Trophoblast cell (in vitro differentiated cells and primary cell): ENCODE measurements around the gene LKAAEAR1.

Source experiments
- DNase-seq, 2 donors: peaks; one replicate each; pipeline ENCODE4 v3.0.0-alpha.2; 2016
- H2AFZ ChIP-seq: 2 replicates; pipeline ENCODE4 v1.6.1; 2013; ENCODE audit warnings: low read length, moderate library complexity, mild to moderate bottlenecking; ENCODE audit not compliant: insufficient read depth, poor library complexity
- H2AK5ac ChIP-seq: 2 replicates; pipeline ENCODE4 v1.6.1; 2013; ENCODE audit warnings: mild to moderate bottlenecking, low read length
- H2BK120ac ChIP-seq: 2 replicates; pipeline ENCODE4 v1.6.1; 2013; ENCODE audit warnings: low read length, mild to moderate bottlenecking, moderate library complexity; ENCODE audit not compliant: insufficient read depth, poor library complexity
- H2BK12ac ChIP-seq: 2 replicates; pipeline ENCODE4 v1.6.1; 2013; ENCODE audit warnings: mild to moderate bottlenecking, low read length, moderate library complexity
- H2BK5ac ChIP-seq: 2 replicates; pipeline ENCODE4 v1.6.1; 2013; ENCODE audit warnings: low read length, low read depth, moderate library complexity, mild to moderate bottlenecking; ENCODE audit not compliant: poor library complexity
- H3K14ac ChIP-seq: 2 replicates; pipeline ENCODE4 v1.6.1; 2013; ENCODE audit warnings: mild to moderate bottlenecking, low read length
- H3K18ac ChIP-seq: 2 replicates; pipeline ENCODE4 v1.6.1; 2013; ENCODE audit warnings: mild to moderate bottlenecking, low read length
- H3K23ac ChIP-seq: 2 replicates; pipeline ENCODE4 v1.6.1; 2013; ENCODE audit warnings: low read length
- H3K27ac ChIP-seq: 2 replicates; pipeline ENCODE4 v1.5.1; 2013; ENCODE audit warnings: low read depth, mild to moderate bottlenecking, inconsistent platforms, low read length, moderate library complexity
- H3K27me3 ChIP-seq: 2 replicates; pipeline ENCODE4 v1.6.1; 2013; ENCODE audit warnings: inconsistent platforms, mild to moderate bottlenecking, low read length, moderate library complexity; ENCODE audit not compliant: insufficient read depth
- H3K36me3 ChIP-seq, 2 experiments: 1 replicate in 1 of 2; 2 replicates in 1 of 2; pipeline ENCODE4 v1.6.1; 2013; ENCODE audit warnings: low read length in 2 of 2, mild to moderate bottlenecking in 2 of 2, moderate library complexity in 1 of 2; ENCODE audit not compliant: insufficient read depth in 2 of 2, control insufficient read depth in 1 of 2
- H3K4ac ChIP-seq: 2 replicates; pipeline ENCODE4 v1.6.1; 2013; ENCODE audit warnings: low read depth, mild to moderate bottlenecking, low read length, moderate library complexity
- H3K4me1 ChIP-seq, 2 experiments: 1 replicate in 1 of 2; 2 replicates in 1 of 2; pipeline ENCODE4 v1.6.1; 2013; ENCODE audit warnings: low read length in 2 of 2, mild to moderate bottlenecking in 2 of 2, moderate library complexity in 1 of 2; ENCODE audit not compliant: insufficient read depth in 2 of 2, control insufficient read depth in 1 of 2
- H3K4me2 ChIP-seq: 2 replicates; pipeline ENCODE4 v1.6.1; 2013; ENCODE audit warnings: inconsistent platforms, mild to moderate bottlenecking, low read length, moderate library complexity
- H3K4me3 ChIP-seq: 2 replicates; pipeline ENCODE4 v1.5.1; 2013; ENCODE audit warnings: mild to moderate bottlenecking, low read depth, low read length, inconsistent platforms
- H3K79me1 ChIP-seq: one replicate; pipeline ENCODE4 v1.6.1; 2013; ENCODE audit warnings: low read length
- H3K79me2 ChIP-seq: 2 replicates; pipeline ENCODE4 v1.6.1; 2013; ENCODE audit warnings: low read length, mild to moderate bottlenecking; ENCODE audit not compliant: control insufficient read depth, insufficient read depth, poor library complexity
- H3K9ac ChIP-seq: 2 replicates; pipeline ENCODE4 v1.6.1; 2013; ENCODE audit warnings: mild to moderate bottlenecking, low read length
- H3K9me3 ChIP-seq: 2 replicates; pipeline ENCODE4 v1.6.1; 2013; ENCODE audit warnings: low read depth, mild to moderate bottlenecking, control low read depth, inconsistent platforms, low read length; ENCODE audit not compliant: insufficient read depth
- H4K12ac ChIP-seq: 2 replicates; pipeline ENCODE4 v1.6.1; 2013; ENCODE audit warnings: low read depth, mild to moderate bottlenecking, low read length, moderate library complexity
- H4K8ac ChIP-seq: 2 replicates; pipeline ENCODE4 v1.6.1; 2013; ENCODE audit warnings: low read depth, mild to moderate bottlenecking, low read length, moderate library complexity
- H4K91ac ChIP-seq: one replicate; pipeline ENCODE4 v1.6.1; 2013; ENCODE audit warnings: low read depth, mild to moderate bottlenecking, low read length, moderate library complexity
- WGBS: extraction: QIAGEN DNeasy Blood & Tissue Kit; methylation state at CpG from one replicate; pipeline ENCODE4 v1.1.7; 2013; ENCODE audit warnings: missing lambda C conversion rate; ENCODE audit not compliant: insufficient read length, insufficient coverage; ENCODE audit errors: extremely low coverage; 5-methylcytosine and 5-hydroxymethylcytosine counted together

Gene LKAAEAR1

DNA sequence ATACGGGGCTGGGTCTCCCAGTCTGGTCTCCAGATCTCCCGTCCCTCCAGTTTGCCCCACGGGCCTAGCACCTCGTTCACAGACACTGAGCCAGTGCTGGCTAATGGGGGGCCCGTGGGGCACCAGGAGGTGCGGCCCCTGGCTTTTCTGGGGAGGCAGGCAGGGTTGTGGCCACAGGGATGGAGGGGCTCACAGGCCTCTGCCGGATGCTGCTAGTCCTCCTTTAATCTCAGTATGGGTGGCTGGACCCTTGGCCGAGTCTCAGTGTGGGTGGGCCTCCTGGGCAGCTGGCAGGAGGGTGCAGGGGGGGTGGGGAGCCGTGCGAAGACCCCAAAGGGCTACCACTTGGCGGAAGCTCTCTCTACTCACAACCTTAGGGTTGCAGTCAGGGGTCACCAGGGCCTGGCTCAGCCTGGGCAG is 33.2 kb downstream of the LKAAEAR1 start:
- Histone ChIP-seq H3K36me3 (no peaks in the 10 kb centered on the region), H3K14ac (no peak overlapping the region), H3K23ac (no peak overlapping the region), H2AK5ac (no peak overlapping the region), H3K27ac (no peak overlapping the region), H3K79me1 (peaks cover 11% of the 10 kb centered on the region), H2AFZ (no peak overlapping the region), H3K4me2 (no peak overlapping the region), H4K12ac (no peak overlapping the region), H2BK120ac (no peak overlapping the region), H2BK5ac (no peak overlapping the region), H3K9ac (no peak overlapping the region), H3K4me3 (no peak overlapping the region), H4K91ac (no peak overlapping the region), H3K9me3 (no peaks in the 10 kb centered on the region), H4K8ac (no peak overlapping the region), H3K27me3 (peaks cover 37% of the 10 kb centered on the region), H3K79me2 (no peaks in the 10 kb centered on the region), H3K4ac (no peak overlapping the region), H3K18ac (no peak overlapping the region), H3K4me1 (peaks cover 18 to 29% of the 10 kb centered on the region in 2 experiments), H2BK12ac (no peak overlapping the region)
- no CpG with 5 or more reads among the region's 11 CpGs for WGBS
- DNase-seq: no peak

DNA sequence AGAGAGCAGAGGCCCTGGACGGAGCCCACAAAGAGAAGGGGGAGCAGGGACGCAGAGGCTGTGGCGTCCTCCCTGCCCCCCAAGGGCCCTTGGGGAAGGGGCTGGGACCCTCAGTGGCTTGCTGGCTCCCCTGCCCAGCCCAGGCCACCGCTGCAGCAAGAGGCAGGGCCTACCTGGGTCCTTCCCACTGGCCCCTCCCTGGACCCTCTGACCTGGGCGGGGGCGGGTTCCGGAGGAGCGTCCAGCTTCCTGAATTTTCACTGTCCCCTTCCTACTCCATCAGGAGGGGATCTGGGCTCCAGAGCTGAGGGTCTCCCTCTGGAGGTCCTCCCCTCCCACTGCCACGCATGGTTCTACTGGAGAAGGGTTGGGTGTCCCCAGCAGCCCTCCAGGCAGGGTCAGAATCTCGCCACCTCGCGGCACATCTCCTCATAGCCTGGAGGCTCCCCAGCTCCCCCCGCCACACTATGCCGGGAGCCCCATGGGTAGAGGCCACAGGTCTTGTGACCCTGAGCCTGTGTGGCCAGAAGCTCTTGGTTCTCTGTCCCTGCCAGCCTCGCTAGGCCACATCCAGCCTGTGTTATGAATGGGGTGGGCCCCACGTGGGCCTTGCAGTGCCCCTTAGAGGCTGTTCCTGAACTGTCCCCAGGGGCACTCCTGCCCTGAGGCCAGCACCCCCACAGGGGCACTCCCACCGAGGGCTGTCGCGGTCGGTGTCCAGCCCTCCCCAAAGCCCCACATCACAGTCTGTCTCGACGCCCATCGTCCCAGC is 33.8 kb downstream of the LKAAEAR1 start:
- Histone ChIP-seq H3K27ac (no peak overlapping the region), H3K27me3 (peaks cover 37% of the 10 kb centered on the region), H3K9me3 (no peaks in the 10 kb centered on the region), H3K79me2 (no peaks in the 10 kb centered on the region), H3K4me1 (peaks cover 12 to 24% of the 10 kb centered on the region in 2 experiments), H3K4me2 (no peak overlapping the region), H4K91ac (no peak overlapping the region), H3K18ac (no peak overlapping the region), H2BK120ac (no peak overlapping the region), H2BK5ac (no peak overlapping the region), H3K4ac (no peak overlapping the region), H4K12ac (no peak overlapping the region), H4K8ac (no peak overlapping the region), H3K23ac (no peak overlapping the region), H3K36me3 (no peaks in the 10 kb centered on the region), H3K9ac (no peak overlapping the region), H3K14ac (no peak overlapping the region), H2BK12ac (no peak overlapping the region), H3K4me3 (no peak overlapping the region), H2AFZ (no peak overlapping the region), H2AK5ac (no peak overlapping the region), H3K79me1 (peaks cover 7% of the 10 kb centered on the region)
- no CpG with 5 or more reads among the region's 23 CpGs for WGBS
- DNase-seq: no peak

DNA sequence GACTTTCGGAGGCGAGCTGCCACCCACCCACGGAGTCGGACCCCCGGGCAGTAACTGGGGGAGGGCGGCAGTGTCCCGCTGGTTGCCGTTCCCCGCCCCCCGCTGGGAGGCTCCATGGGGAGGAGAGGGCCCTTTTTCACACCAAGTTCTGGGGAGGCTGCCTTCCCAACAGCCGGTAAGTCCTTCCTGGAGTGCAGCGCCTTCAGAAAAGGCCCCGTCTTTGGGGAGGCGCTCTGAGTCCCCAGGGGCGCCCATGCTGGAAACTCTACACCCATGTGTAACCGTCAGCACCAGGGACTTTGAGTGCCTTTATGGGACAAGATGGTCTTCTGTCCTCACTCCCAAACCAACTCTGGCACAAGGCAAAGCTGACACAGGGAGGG is 34.3 kb downstream of the LKAAEAR1 start:
- H3K4me2 ChIP-seq: peak overlapping the region; percentile 7
- no peak overlapping the region for H3K4ac ChIP-seq
- H3K36me3 ChIP-seq: no peaks in the 10 kb centered on the region
- no peak overlapping the region for H3K4me3 ChIP-seq
- H3K79me1 ChIP-seq: peaks cover 4% of the 10 kb centered on the region
- H2BK5ac ChIP-seq: no peak overlapping the region
- DNase-seq: no peak
- H3K14ac ChIP-seq: no peak overlapping the region
- no peak overlapping the region for H4K8ac ChIP-seq
- H3K9me3 ChIP-seq: no peaks in the 10 kb centered on the region
- peaks cover 8 to 21% of the 10 kb centered on the region in 2 experiments for H3K4me1 ChIP-seq
- no peak overlapping the region for H3K18ac ChIP-seq
- H4K91ac ChIP-seq: no peak overlapping the region
- H2AK5ac ChIP-seq: no peak overlapping the region
- H3K27ac ChIP-seq: no peak overlapping the region
- H2BK12ac ChIP-seq: no peak overlapping the region
- no peaks in the 10 kb centered on the region for H3K79me2 ChIP-seq
- no peak overlapping the region for H3K23ac ChIP-seq
- no peak overlapping the region for H2BK120ac ChIP-seq
- no CpG with 5 or more reads among the region's 16 CpGs for WGBS
- H3K27me3 ChIP-seq: peaks cover 37% of the 10 kb centered on the region
- H2AFZ ChIP-seq: no peak overlapping the region
- no peak overlapping the region for H4K12ac ChIP-seq
- H3K9ac ChIP-seq: no peak overlapping the region

DNA sequence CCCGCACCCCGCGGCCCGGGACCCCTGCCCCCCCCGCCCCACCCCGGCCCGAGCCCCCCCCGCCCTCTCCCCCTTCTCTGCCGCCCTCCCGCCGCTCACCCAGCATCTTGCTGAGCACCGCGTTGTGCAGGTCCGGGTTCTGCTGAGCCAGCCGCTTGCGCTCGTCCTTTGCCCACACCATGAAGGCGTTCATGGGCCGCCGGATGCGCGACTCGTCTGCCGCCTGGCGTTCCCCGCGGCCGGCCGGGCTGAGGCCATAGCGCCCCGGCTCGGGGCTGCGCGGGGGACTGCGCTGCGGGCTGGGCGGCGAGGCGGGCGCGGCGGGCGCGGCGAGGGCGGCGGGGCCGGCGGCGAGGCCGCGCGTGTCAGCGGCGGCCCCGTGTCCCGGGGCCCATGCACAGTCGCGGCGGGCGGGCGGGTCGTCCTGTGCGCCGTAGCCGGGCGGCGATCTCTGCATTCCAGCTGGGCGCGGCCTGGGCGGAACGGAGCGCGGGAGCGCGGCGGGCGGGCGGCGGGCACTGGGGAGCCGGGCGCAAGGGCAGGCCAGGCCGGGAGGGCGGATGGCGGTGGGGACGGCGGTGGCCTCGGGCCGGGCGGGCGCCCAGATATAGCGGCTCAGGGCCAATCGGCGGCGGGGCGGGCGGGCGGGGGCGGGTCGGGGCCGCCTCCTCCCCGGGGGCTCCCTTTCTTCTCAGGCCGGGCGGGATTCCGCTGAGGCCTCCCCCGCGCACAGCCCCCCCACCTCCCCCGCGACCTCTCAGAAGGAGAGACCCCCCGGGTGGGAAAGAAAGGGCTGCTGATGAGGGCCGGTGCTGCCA is 34.9 kb downstream of the LKAAEAR1 start, which contains the start of gene SOX18:
Gene SOX18 (minus strand): TSS at position 580 of the 818 bp plus-strand sequence. CDS start 123 bp downstream, at position 457.
- Histone ChIP-seq H2BK5ac (no peak within 1 kb of the TSS), H4K91ac (no peak within 1 kb of the TSS), H3K9me3 (no peaks in the 10 kb centered on the region), H3K27ac (no peak within 1 kb of the TSS), H3K79me2 (no peaks in the 10 kb centered on the region), H2AK5ac (no peak within 1 kb of the TSS), H2AFZ (no peak within 1 kb of the TSS), H3K23ac (no peak within 1 kb of the TSS), H3K4me1 (peaks cover 6 to 20% of the 10 kb centered on the region in 2 experiments), H3K9ac (no peak within 1 kb of the TSS), H3K27me3 (peaks cover 37% of the 10 kb centered on the region), H3K14ac (no peak within 1 kb of the TSS), H2BK120ac (no peak within 1 kb of the TSS), H3K4me2 (peak within 1 kb of the TSS; percentile 51), H3K4ac (no peak within 1 kb of the TSS), H3K36me3 (no peaks in the 10 kb centered on the region), H3K79me1 (peaks cover 2% of the 10 kb centered on the region), H4K8ac (no peak within 1 kb of the TSS), H3K18ac (no peak within 1 kb of the TSS), H3K4me3 (no peak within 1 kb of the TSS), H2BK12ac (no peak within 1 kb of the TSS), H4K12ac (no peak within 1 kb of the TSS)
- no CpG with 5 or more reads among the region's 111 CpGs for WGBS
- DNase-seq: peak in 1 of 2 donors; percentile 38
